Activated effector memory CD4-positive, alpha-beta T cell treated with Interleukin-2 at 50 U/mL for 16 hours (primary cell): ENCODE results near the gene CCL20.
"Not testable (repeated sequence)": the region's sequence is repeated elsewhere in the genome, so short reads cannot be mapped to it uniquely, and the experiment has no call there.

Source experiments
- DNase-seq: peaks from one replicate; pipeline ENCODE4 v3.0.0-alpha.2; 2020

CCL20 gene, protein sequence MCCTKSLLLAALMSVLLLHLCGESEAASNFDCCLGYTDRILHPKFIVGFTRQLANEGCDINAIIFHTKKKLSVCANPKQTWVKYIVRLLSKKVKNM

DNA sequence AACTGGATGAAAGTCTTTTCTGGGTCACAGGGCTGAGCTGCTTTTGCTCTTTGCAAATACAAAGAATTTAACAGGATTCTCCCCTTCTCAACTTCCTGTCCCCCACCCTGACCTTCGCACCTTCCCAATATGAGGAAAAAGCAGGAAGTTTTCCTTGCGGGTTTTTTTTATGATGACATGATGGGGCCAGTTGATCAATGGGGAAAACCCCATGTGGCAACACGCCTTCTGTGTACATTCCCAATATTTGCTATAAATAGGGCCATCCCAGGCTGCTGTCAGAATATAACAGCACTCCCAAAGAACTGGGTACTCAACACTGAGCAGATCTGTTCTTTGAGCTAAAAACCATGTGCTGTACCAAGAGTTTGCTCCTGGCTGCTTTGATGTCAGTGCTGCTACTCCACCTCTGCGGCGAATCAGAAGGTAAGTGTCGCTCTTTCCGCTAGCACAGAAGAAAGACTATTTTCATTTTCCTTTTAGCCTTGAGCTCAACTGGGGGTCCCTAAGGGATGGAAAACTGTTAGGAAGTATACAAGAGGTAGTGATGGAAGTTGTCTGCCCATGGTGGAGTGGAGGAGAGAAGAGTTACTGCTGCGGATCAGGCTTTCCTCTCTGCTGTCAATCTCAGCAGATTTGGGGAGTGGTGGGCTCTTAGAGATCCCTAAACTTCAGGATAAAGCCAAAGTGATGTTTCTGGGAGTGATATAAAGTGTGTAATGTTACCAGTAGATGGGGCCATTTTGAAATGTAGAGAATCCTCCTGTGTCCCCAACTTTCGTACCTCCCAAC is at the start of gene CCL20:
TSS of gene CCL20 (plus strand) at position 281 of the 792 bp plus-strand sequence. CDS start at position 351, 70 bp downstream.
- DNase-seq = no peak

DNA sequence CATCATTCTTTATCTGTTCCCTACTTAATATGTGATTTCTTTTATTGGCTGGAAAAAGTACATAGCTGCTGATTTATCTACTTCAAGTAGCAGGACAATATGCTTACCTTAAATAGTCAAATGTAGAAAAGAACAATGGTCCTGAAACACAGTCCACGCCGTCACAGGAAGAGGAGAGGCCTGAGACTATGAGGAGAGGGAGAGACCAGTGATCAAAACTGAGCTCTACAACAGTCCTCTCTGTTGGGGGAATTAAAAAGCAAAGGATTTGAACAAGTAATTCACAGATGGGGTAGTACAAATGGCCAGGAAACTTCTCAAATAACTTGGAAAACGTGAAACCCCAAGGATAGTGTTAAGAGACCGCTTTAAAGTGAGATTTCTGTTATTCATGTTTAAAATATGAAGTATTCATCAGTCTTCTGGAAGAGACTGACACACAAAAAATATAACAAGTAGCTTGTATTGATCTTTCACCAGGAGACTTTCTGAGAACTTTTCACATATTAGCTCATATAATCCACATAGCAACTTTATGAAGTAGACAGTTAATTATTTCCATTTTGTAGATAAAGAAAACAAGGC is 47.8 kb upstream of the CCL20 start:
- DNase-seq = no peak

DNA sequence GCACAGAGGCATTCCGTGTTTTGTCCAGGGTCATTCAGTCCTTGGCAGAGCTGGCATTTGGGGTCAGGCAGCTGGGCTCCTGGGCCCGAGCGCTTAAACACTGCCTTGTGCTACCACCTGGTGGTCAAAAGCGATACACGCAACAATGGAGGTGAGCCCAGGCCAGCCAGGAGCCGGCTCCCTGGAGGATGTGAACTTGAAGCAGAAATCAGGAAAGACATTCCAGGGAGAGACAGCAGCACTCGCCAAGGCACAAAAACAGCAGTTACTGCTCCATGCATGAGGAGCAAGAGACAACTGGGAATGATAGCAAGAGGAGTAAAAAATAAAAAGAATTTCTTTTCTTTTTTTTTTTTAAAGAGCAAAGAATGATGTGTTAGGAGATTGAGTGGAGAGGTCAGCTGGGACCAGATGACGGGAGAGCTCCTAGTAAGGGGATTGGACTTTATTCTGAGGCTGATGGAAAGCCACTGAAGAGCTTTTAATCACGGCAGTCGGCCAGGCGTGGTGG is 47.2 kb upstream of the CCL20 start:
- DNase-seq = peak; percentile 36

DNA sequence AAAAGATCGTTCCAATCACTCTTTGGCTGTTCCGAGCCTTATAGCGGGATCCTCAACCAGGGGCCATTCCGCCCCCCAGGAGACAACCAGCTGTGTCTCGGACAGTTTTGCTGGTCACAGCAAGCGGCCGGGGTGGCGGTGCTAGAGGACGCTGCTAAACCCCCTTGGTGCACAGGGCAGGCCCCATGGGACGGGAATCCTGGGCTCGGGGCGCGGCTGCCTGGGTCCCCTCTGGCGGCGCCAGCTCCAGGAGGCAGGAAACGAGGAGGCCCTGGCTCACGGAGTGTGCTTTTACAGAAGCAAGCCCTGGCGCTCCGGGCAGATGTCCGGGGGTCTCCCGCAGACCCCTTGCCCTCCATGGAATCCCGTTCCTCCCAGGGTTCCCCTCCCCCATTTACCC is 45.8 kb upstream of the CCL20 start:
- DNase-seq = no peak

DNA sequence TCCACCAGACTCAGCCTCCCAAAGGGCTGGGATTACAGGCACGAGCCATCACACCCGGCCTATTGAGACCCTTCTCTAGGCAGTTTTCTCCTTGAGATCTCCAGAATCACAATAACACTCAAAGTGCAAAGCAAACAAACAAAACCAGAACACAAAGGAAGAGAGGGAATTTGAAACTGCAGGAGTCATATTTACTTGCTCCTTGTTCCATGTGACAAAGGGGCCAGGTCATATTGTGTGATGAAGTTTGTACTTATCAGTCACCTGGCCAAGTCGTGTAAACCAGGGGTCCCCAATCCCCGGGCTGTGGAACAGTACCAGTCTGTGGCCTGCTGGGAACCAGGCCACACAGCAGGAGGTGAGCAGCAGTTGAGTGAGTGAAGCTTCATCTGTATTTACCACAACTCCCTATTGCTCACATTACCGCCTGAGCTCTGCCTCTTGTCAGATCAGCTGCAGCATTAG is 41.4 kb upstream of the CCL20 start:
- DNase-seq = no peak

DNA sequence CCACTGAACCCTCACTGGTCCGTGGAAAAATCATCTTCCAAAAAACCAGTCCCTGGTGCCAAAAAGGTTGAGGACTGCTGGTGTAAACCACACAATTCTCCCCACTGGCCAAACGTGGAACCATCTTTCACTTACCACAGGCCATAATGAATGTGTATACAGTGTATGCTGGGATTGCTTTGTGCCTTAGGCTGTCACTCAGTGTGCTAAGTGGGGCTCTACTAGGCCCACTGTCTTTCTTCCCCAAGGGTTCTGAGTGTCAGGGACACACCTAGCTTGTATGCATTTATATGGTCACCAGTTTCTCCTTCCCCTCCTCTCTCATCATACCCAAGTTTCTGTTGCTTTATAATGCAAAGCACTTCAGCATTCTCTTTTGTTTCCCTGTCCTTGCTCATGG is 40.7 kb upstream of the CCL20 start:
- no peak for DNase-seq

DNA sequence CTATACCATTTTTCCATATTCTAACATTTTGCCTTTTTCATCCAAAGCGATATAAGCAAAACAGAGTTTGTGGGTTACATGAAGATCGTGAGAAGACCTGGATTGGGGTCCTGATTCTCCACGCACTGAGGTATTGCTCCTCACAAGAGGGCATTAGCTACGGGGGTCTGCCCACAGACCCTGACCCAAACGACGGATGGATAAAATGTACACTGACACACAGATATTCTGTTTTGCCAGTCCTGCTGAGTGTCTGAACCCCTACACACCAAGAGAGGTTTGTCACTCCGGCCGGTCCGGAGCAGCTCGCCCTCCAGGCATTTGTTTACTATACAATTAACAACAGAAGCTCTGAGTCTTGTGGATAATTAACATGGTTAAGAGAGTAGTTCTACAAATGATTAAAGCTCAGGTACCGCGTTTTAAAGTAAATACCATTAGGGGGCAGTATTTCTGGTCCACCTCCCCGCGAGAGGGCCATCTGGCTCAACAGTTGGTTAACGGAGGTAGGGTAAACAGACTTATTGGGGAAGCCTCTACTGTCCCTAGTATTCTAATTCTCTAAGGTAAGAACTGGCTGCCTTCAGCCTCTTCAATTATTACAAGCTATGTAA is 39.5 kb upstream of the CCL20 start:
- no peak for DNase-seq

DNA sequence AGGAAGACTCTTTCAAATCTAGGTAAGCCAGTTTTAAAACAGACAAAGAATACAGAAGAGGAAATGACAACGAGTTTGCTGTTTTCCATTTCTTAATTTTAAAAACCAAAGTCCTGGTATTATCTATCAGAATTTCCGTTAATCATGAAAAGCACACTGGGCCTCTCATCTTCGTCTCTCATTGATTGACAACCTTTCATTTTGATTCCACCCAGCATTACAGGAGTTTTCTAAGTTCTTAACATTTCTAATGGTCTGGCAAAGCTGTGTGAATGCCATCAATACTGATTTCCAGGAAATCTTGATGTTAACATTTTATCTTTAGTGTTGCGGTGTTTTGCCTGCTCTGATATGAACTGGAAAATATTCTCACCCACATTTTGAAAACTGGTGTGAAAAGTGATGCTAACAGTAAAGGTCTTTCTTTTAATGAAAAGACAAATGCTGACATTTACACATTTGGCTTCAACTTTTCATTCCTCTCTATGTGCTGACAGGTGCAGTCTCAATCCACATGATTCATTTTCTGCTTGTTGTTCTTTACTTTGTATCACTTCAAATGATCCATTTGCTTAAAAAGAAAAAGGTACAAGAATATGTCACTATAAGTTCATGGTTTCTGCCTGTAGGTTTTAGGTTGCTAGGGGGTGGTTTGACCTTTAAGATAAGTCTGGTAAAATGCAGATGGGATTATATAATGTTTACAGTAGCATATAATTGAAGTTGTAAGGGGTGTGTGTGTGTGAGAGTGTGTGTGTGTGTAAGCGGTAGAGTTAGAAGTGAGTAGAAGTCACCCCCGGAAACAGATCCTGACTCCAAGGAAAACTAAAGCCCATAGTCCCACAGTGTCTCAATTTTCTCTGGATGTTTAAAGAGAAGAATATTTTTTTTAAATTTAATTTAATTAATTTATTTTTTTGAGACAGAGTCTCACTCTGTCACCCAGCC is 38.5 kb upstream of the CCL20 start:
- DNase-seq = no peak

DNA sequence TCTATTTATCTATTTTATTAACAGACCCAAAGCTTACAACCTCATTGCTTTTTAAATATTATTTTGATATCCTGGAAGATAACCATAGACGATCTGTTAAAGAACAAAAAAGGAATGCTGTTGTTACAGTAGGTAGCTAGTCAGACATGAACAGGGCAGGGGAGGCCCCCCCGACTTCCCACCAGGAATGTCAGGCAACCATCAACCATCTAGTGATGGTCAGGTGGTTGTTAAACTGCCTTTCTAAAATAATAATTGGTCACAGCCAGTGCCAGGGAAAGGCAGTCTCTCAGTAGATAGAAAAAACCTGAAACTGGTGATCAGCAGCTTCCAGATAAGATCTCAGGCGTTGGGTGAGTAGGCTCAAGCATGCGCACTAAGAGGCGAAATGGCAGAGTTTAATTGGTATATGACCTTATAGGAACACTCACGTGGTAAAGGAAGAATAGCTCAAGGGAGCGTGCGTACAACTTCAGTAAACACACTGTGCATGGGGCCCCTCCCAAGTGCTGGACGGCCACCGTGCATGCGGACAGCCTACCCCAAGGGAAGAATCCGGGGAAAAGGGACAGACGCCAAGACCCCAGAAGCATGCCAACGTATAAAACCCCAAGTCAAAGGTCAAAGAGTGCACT is 32.5 kb upstream of the CCL20 start:
- DNase-seq = no peak

DNA sequence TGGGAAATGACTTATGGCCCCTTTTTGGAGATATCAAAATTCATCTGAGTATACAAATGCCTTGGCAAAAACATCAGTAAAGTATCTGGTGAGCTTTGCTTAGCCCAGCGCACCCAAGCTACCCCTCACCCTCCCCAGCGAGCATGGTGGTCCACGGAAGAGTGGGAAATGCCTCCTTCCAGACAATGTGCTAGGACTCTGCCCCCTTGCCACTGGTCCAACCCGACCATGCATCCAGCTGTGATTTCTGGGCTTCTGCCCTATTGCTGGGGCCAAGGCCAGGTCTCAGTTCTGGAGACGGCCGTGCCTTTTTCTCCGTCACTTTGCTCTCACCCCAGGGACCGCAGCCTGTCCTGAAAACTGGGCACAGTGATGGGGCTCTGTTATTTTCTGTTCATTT is 31.8 kb upstream of the CCL20 start:
- no peak for DNase-seq

DNA sequence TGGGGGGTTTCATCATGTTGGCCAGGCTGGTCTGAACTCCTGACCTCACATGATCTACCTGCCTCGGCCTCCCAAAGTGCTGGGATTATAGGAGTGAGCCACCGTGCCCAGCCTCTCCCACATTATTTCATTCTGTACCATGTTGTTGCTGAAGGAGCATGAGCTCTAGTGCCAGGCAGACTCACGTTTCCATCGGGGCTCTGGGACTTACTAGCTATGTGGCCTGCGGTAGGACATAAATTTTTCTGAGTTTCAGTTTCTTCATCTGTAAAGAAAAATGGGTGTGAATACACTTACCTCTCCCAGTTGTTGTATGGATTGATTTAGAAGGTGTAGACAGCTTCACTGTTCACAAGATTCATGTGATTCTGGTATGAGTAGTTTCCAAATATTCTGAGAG is 30.8 kb upstream of the CCL20 start:
- no peak for DNase-seq

DNA sequence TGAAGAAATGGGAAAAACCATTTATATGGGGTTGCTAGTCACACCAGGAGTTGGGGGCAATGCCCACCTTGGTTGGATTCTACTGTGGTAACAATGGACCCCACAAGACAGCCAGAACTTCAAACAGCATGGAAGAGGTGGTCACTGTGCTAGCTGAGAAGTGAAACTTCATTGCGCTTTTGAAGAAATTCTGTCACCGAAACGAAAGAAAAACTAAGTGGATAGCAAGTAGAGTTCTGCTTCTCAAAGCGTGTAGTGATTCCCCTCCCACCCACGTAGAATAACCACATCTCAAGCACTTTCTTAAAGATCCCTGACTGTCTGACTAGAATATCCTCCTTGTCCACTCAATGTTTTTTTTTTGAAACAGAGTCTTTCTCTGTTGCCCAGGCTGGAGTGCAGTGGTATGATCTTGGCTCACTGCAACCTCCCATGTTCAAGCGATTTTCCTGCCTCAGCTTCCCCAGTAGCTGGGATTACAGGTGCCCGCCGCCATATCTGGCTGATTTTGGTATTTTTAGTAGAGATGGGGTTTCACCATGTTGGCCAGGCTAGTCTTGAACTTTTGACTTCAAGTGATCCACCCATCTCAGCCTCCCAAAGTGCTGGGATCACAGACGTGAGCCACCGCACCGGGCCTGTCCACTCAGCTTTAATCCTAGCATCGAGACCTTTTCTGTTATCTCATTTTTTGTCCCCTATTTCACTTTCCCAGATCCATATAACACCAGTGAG is 30.1 kb upstream of the CCL20 start:
- no peak for DNase-seq

DNA sequence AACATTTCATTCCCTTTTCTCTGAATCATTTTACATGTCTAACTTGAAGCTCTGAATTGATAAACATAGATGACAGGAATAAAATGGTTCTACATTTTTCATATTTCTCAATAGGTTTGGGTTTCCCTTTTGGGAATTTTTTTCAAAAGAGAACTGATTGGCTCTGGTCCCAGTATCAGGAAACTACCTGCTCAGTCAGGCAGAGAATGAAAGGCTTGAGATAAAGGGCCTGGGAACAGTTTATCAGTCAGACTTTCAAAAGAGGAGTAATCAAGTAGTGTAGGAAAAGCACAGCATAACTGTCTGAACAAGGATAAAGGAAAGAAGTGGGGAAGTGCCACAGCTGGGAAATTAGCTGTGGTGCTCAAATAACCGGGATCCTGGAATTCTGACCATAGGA is 28.3 kb upstream of the CCL20 start:
- no peak for DNase-seq

DNA sequence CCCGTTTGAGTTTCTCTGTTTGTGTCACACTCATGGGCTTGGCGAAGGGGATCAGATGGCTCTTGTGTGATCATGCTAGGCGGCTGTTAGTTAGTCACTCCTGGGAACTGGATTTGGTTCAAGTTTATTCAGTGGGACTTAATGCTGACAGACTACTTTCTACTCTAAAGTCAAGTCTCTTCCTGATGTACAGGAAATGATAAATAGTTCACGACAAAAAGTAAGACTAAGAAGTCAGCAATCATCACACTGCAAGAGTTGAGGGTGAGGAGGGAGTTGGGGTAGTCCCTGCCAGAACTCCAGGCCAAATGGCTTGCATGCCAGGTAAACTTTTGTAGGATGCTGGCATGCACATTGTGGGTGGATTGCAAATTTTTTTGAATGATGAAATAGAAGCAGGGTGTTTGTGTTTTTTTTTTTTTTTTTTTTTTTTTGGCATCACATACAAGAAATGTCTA is 25.1 kb upstream of the CCL20 start:
- DNase-seq = no peak

DNA sequence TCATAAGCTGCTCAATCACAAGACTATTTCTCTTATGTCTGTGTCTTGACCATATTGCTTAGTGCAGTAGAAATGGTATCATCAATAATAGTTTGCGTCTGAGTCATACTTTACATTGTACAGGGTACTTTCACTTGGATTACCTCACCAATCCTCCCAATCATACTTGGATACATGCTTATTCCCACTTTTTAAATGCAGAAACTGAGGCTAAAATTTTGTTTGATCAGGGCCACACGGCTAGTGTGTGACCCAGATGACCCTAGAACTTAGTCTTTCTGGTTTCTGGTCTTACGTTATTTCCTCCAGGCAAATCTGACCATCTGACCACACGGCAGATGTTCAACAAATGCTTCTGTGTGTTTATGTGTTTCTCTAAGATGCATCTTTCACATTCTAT is 23.8 kb upstream of the CCL20 start:
- no peak for DNase-seq

DNA sequence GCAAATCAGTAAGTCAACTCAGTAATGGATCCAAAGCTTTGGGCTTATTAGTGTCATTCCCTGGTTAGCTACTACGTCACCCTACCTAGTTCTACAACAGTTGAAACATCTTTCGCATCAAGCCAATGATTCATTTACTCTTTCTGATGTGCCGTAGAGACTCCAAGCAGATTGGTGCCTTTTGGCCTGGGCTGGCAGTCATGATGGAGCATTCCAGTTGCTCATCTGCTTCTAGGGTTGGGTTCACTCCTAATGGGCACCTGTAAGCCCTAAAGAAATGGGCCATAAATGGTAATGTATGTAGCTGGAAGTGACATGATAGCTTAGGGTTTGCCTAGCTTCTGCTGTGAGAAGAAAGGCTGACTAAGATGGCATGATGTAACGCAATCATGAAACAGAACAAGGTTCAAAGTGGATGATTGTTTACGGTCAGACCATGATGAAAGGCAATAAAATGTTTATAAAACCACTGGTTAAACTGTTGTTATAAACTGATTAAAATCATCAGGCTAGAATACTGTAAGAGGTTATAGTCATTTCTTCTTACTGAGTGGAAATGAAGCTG is 20.4 kb upstream of the CCL20 start:
- DNase-seq = no peak

DNA sequence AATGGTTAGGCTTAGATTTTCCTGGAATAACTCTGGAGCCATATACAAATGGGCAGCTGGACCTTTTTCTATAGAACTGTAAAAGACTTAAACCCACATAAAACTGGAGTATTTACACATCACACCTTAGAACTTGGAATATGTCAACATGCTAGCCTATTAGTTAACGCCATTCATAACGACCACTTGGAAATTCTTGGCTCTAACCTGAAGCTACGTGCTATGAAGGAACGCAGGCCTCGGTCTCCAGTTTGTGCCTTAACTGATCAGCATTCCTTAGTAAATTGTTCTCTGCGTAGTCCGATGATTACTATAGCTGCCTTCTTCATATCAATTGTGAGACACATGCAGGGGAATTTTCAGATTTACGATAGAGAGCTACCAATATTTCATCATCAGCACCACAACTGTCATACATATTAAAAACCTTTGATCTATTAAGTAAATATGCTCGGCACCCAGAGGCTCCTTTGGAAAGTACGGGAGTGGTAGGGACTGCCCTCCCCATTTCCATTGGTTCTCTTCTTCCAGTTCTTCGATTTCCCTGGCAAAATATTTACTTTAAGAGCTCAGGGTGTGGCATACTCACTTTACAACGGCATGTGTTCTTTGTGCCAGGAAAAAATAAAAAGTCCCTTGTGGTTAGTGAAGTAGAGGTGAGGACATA is 17.5 kb upstream of the CCL20 start:
- no peak for DNase-seq

DNA sequence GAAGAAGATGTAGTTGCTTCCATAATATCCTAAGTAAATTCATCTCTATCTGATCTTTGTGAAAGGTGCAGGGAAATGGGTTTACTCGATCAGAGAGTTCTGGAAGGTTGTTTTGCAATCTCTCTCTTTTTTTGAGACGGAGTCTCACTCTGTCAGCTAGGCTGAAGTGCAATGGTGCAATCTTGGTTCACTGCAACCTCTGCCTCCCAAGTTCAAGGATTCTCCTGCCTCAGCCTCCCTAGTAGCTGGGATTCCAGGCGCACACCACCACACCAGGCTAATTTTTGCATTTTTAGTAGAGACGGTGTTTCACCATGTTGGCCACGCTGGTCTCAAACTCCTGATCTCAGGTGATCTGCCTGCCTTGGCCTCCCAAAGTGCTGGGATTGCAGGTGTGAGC is 16.9 kb upstream of the CCL20 start:
- DNase-seq = not testable (repeated sequence)

DNA sequence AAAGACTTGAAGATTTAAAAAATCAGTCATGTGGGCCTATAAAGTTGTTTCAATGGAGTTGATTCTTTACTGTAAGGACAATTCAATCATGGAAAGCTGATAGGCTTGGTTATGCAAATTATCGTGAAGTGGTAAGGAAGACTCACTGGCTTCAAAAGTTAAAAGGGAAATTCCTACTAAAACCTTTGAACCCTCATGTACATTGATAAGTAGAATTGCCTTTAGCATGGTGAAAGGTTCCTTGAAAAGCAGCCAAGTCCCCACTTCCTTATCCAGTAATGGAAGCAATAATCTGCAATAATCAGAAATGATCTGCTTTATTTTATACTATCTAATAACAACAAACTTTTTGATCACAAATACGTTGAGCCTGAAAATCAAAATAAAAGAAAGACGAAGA is 14.4 kb upstream of the CCL20 start:
- DNase-seq = no peak

DNA sequence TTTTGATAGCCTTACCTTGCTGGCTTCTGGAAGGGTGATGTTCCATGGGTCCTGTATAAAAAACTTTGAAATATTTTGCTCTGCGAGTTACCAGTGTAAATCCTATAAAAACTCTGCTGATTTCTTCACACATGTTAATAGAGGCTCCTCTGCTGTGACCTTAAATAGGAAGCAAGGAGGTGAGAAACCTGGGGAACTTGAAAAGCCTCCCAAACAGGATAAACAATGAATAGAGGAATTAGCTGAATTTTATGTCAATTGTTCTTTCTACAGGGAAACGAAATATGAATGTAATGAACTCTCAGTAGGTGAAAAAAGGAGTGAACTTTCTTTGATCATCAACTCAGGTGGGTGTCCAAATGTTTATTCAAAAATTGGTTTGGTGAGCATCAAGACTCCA is 10.8 kb upstream of the CCL20 start:
- DNase-seq = no peak
